B cell (primary cell): Measurements from ENCODE around the gene BCAS4. TPM values are rescaled to one million over a fixed set of nuclear protein-coding genes. Genes with fewer than 3 reads are reported as not detected.

Experiments
- ATAC-seq: fragments of 200-7000 bp; cut with Tn5 transposase; one replicate; pipeline ENCODE4 v1.10.0; 2021; ENCODE audit warnings: low read depth, mild to moderate bottlenecking, moderate number of reproducible peaks, moderate library complexity
- CTCF ChIA-PET: fragments of 350-600 bp; sonication (Branson Sonifier 250); formaldehyde crosslinking; loops from one replicate; lab custom pipeline; 2021; ENCODE audit warnings: antibody characterized with exemption, inconsistent platforms; lab: Charles Lee
- POLR2A ChIA-PET: fragments of 350-600 bp; sonication (Branson Sonifier 250); formaldehyde crosslinking; loops from one replicate; lab custom pipeline; 2021; ENCODE audit warnings: antibody characterized with exemption; lab: Charles Lee
- DNase-seq: peaks from one replicate; pipeline ENCODE4 v3.0.0; 2013
- H2AFZ ChIP-seq: 2 replicates; pipeline ENCODE4 v1.6.1; 2012; ENCODE audit warnings: mild to moderate bottlenecking, low read depth, low read length; ENCODE audit not compliant: insufficient read depth, poor library complexity, severe bottlenecking
- H3K27ac ChIP-seq, 2 donors: 1 replicate in 1 of 2; 2 replicates in 1 of 2; pipeline ENCODE4 v1.5.1; 2012 to 2013; ENCODE audit warnings: low read length in 2 of 2, mild to moderate bottlenecking in 2 of 2, moderate library complexity in 1 of 2
- H3K27me3 ChIP-seq, 4 experiments: fragments of 200-600 bp in 1 of 4; sonication (generic) in 1 of 4; replicated peaks in 1 of 4; 1 replicate in 2 of 4; 2 replicates in 2 of 4; pipeline versions ENCODE4 v1.6.1 to v1.7.0; 2013 to 2016; ENCODE audit warnings: low read length in 3 of 4, mild to moderate bottlenecking in 2 of 4, mixed read lengths in 1 of 4, moderate library complexity in 1 of 4; ENCODE audit not compliant: insufficient read depth in 4 of 4, control insufficient read depth in 3 of 4; ENCODE audit errors: control extremely low read depth in 1 of 4
- H3K36me3 ChIP-seq, 2 experiments: replicated peaks in 1 of 2; 1 replicate in 1 of 2; 2 replicates in 1 of 2; pipeline versions ENCODE4 v1.6.1 to v1.7.1; 2013; ENCODE audit warnings: low read length in 1 of 2; ENCODE audit not compliant: insufficient read depth in 2 of 2, control insufficient read depth in 1 of 2; ENCODE audit errors: control extremely low read depth in 1 of 2, extremely low read depth in 1 of 2
- H3K4me1 ChIP-seq, 2 donors: fragments of 200-600 bp in 1 of 2; sonication (generic) in 1 of 2; 1 replicate in 1 of 2; 2 replicates in 1 of 2; pipeline versions ENCODE4 v1.5.1 to v1.6.1; 2013 to 2017; ENCODE audit warnings: low read length in 2 of 2; ENCODE audit not compliant: control insufficient read depth in 2 of 2, insufficient read depth in 2 of 2
- H3K4me2 ChIP-seq: replicated peaks from 2 replicates; pipeline ENCODE3; 2012; ENCODE audit warnings: mild to moderate bottlenecking, low read depth, low read length; ENCODE audit not compliant: poor library complexity, severe bottlenecking
- H3K4me3 ChIP-seq, 5 experiments: fragments of 200-600 bp in 1 of 5; sonication (generic) in 1 of 5; 1 replicate in 3 of 5; 2 replicates in 2 of 5; pipeline versions ENCODE4 v1.5.1 to v1.7.0; 2011 to 2016; ENCODE audit warnings: low read length in 4 of 5, mild to moderate bottlenecking in 4 of 5, low read depth in 2 of 5, control low read depth in 1 of 5, moderate library complexity in 1 of 5; ENCODE audit not compliant: insufficient read depth in 1 of 5; ENCODE audit errors: control extremely low read depth in 1 of 5, extremely low read depth in 1 of 5
- H3K79me2 ChIP-seq: fragments of 200-600 bp; sonication (generic); one replicate; pipeline ENCODE4 v1.6.0; 2016; ENCODE audit warnings: low read length; ENCODE audit not compliant: control insufficient read depth, insufficient read depth
- H3K9ac ChIP-seq: fragments of 200-600 bp; sonication (generic); 2 replicates; pipeline ENCODE4 v1.6.1; 2017; ENCODE audit warnings: mild to moderate bottlenecking, low read length, moderate library complexity
- H3K9me3 ChIP-seq, 3 donors: one replicate each; pipeline versions ENCODE4 v1.6.1 to v1.7.1; 2013; ENCODE audit warnings: low read length in 2 of 3; ENCODE audit not compliant: control insufficient read depth in 2 of 3, insufficient read depth in 1 of 3; ENCODE audit errors: control extremely low read depth in 1 of 3
- H4K20me1 ChIP-seq: 2 replicates; pipeline ENCODE4 v1.6.0; 2012; ENCODE audit warnings: mild to moderate bottlenecking, low read length; ENCODE audit not compliant: insufficient read depth, control insufficient read depth, poor library complexity, severe bottlenecking
- H3K27ac Mint-ChIP-seq: one replicate; pipeline ENCODE4 v1.8.0; 2021; ENCODE audit warnings: mixed read lengths
- H3K27me3 Mint-ChIP-seq: one replicate; pipeline ENCODE4 v1.8.0; 2021; ENCODE audit warnings: mixed read lengths
- H3K4me1 Mint-ChIP-seq: one replicate; pipeline ENCODE4 v1.8.0; 2021; ENCODE audit warnings: mixed read lengths
- H3K4me3 Mint-ChIP-seq: one replicate; pipeline ENCODE4 v1.8.0; 2021; ENCODE audit warnings: mixed read lengths
- H3K9me3 Mint-ChIP-seq: one replicate; pipeline ENCODE4 v1.8.0; 2022; ENCODE audit warnings: mixed read lengths; ENCODE audit not compliant: insufficient read depth
- CTCF ChIP-seq: fragments of 200-600 bp; IDR thresholded peaks from one replicate; pipeline ENCODE4 v1.8.0; 2022; ENCODE audit warnings: antibody characterized with exemption, mild to moderate bottlenecking
- EZH2 ChIP-seq: IDR thresholded peaks from 2 replicates; pipeline ENCODE4 v1.6.1; 2012; ENCODE audit warnings: borderline replicate concordance, low read depth, mild to moderate bottlenecking, moderate library complexity, low read length; ENCODE audit not compliant: insufficient read depth, poor library complexity, severe bottlenecking
- WGBS: methylation state at CpG from one replicate; pipeline ENCODE4 v1.1.5; 2013; ENCODE audit warnings: missing lambda C conversion rate; ENCODE audit not compliant: insufficient coverage; 5-methylcytosine and 5-hydroxymethylcytosine counted together
- intact Hi-C: fragments of 100-400 bp; cut with micrococcal nuclease; formaldehyde crosslinking; loops from one replicate; pipeline ENCODE4 v1.10.0; 2022
- polyA minus RNA-seq: library from RNA; depleted of rRNA, polyadenylated mRNA; stranded (reverse); fragments of >200 nt; gene quantifications from 2 replicates; pipeline ENCODE4 v1.2.3, GENCODE V29; 2012
- polyA plus RNA-seq: library from polyadenylated mRNA; depleted of rRNA; stranded (reverse); fragments of >200 nt; gene quantifications from 2 replicates; pipeline ENCODE4 v1.2.3, GENCODE V29; 2012
- total RNA-seq, 2 donors: library from RNA; stranded (reverse); fragments of 120-200 nt in 1 of 2; gene quantifications; 1 replicate in 1 of 2; 2 replicates in 1 of 2; pipeline versions ENCODE4 v1.2.3 to v1.2.4, GENCODE V29; 2013 to 2022

The BCAS4 gene
- total RNA-seq (88.2 and 91.0 TPM in 2 replicates), polyA plus RNA-seq (38.3 and 44.8 TPM in 2 replicates), polyA minus RNA-seq (74.6 and 94.6 TPM in 2 replicates)
- 47.0 TPM for total RNA-seq (2013)

- peak within 1 kb of the TSS; percentile 13 to 98 (median 96) for H3K4me3 ChIP-seq
- ChIA-PET CTCF (interaction anchor here (0.7 to 11.8 kb wide), 45 partner anchors 9 to 609 kb away, joined by 3 to 390 read pairs (median 4); partner anchors contain the start of genes ADNP, DPM1, MOCS3 and PARD6B), POLR2A (interaction anchor here (0.7 to 6.0 kb wide), 12 partner anchors 16 to 163 kb away, joined by 3 to 123 read pairs (median 4); partner anchors contain the start of genes ADNP, DPM1 and MOCS3)
- TF ChIP-seq CTCF (peak; percentile 79), EZH2 (no peak)
- peaks cover 52% of the 10 kb centered on the region for H3K79me2 ChIP-seq
- H3K27ac Mint-ChIP-seq = peak within 1 kb of the TSS; percentile 96
- H3K4me1 Mint-ChIP-seq = peaks cover 44% of the 10 kb centered on the region
- H3K4me3 Mint-ChIP-seq = peak within 1 kb of the TSS; percentile 98
- H3K9ac ChIP-seq = peak within 1 kb of the TSS; percentile 95
- H3K27ac ChIP-seq = peak within 1 kb of the TSS; percentile 71 to 81
- H3K9me3 Mint-ChIP-seq = no peaks in the 10 kb centered on the region
- intact Hi-C loops = loop anchor here (1.0 to 5.0 kb wide), 6 partner anchors 23 to 607 kb away; partner anchors contain the start of genes ADNP, DPM1, MOCS3 and PARD6B
- no peaks in the 10 kb centered on the region for H3K27me3 ChIP-seq
- H3K4me1 ChIP-seq = peaks cover 40 to 56% of the 10 kb centered on the region in 2 donors
- under 1% methylated on average over 92 of the region's 92 CpGs for WGBS
- peak within 1 kb of the TSS; percentile 88 for H2AFZ ChIP-seq
- peaks cover 0 to 5% of the 10 kb centered on the region in 2 experiments for H3K36me3 ChIP-seq
- peak within 1 kb of the TSS; percentile 96 for H3K4me2 ChIP-seq
- no peaks in the 10 kb centered on the region for H4K20me1 ChIP-seq
- H3K27me3 Mint-ChIP-seq = no peaks in the 10 kb centered on the region
- DNase-seq (peak; percentile 93), ATAC-seq (peak; percentile 82)
- no peaks in the 10 kb centered on the region for H3K9me3 ChIP-seq
Observed at GRCh38 chr20:50794846-50795634, at the start of gene BCAS4. Gene BCAS4, plus strand, starts transcription at chr20:50795061. Its CDS starts 23 bp downstream, at chr20:50795084.
